ENCODE data around the gene STPG2. TPM values are rescaled to one million over a fixed set of nuclear protein-coding genes. Genes with fewer than 3 reads are reported as not detected.

The STPG2 gene
- total RNA-seq, 4 donors from 2014 or later = 0.42 TPM; not detected in 3

- Histone ChIP-seq H3K9me3 (no peaks in the 10 kb centered on the region), H3K27me3 (no peaks in the 10 kb centered on the region), H3K4me3 (no peak overlapping the region), H3K36me3 (no peaks in the 10 kb centered on the region), H3K4me1 (no peaks in the 10 kb centered on the region), H3K27ac (no peak overlapping the region)
- in situ Hi-C loops (cut with MboI; ENCODE audit: low sequenced_read_pairs in 4 of 4) = no loop called here
- DNase-seq (no peak), ATAC-seq (no peak)
- intact Hi-C loops (cut with DNase I; ENCODE audit: low total_unique reads) = no loop called here
- TF ChIP-seq CTCF (IDR thresholded peaks at IDR 0.05 in 4 of 5, conservative IDR thresholded peaks at IDR 0.05 in 1 of 5) (no peak), POLR2A (IDR thresholded peaks at IDR 0.05) (no peak)
Observed at GRCh38 chr4:98046665-98047064, 96.6 kb downstream of the STPG2 start.

- no peak overlapping the region for H3K4me3 ChIP-seq
- intact Hi-C loops (cut with DNase I; ENCODE audit: low total_unique reads) (no loop called here), in situ Hi-C loops (cut with MboI; ENCODE audit: low sequenced_read_pairs in 4 of 4) (no loop called here)
- no peaks in the 10 kb centered on the region for H3K36me3 ChIP-seq
- H3K9me3 ChIP-seq = no peaks in the 10 kb centered on the region
- DNase-seq (no peak), ATAC-seq (no peak)
- no peaks in the 10 kb centered on the region for H3K4me1 ChIP-seq
- H3K27ac ChIP-seq = no peak overlapping the region
- H3K27me3 ChIP-seq = no peaks in the 10 kb centered on the region
- TF ChIP-seq POLR2A (IDR thresholded peaks at IDR 0.05) (no peak), CTCF (IDR thresholded peaks at IDR 0.05 in 4 of 5, conservative IDR thresholded peaks at IDR 0.05 in 1 of 5) (no peak)
Observed at GRCh38 chr4:98030059-98030458, 113.2 kb downstream of the STPG2 start.

GRCh38 chr4:98027827-98028226 lies 115.4 kb downstream of the STPG2 start:
- no peak for DNase-seq
- TF ChIP-seq POLR2A (IDR thresholded peaks at IDR 0.05) = no peak
- no peak for TF ChIP-seq CTCF (IDR thresholded peaks at IDR 0.05 in 4 of 5, conservative IDR thresholded peaks at IDR 0.05 in 1 of 5)
- in situ Hi-C loops (cut with MboI; ENCODE audit: low sequenced_read_pairs in 4 of 4) (no loop called here), intact Hi-C loops (cut with DNase I; ENCODE audit: low total_unique reads) (no loop called here)
- H3K4me3 ChIP-seq = no peak overlapping the region
- ATAC-seq = no peak
- no peaks in the 10 kb centered on the region for H3K36me3 ChIP-seq
- H3K4me1 ChIP-seq = no peaks in the 10 kb centered on the region
- no peaks in the 10 kb centered on the region for H3K27me3 ChIP-seq
- no peaks in the 10 kb centered on the region for H3K9me3 ChIP-seq
- no peak overlapping the region for H3K27ac ChIP-seq

- no peak overlapping the region for H3K27ac ChIP-seq
- H3K27me3 ChIP-seq = no peaks in the 10 kb centered on the region
- DNase-seq (no peak), ATAC-seq (no peak)
- in situ Hi-C loops (cut with MboI; ENCODE audit: low sequenced_read_pairs in 4 of 4) = no loop called here
- no peaks in the 10 kb centered on the region for H3K9me3 ChIP-seq
- H3K4me1 ChIP-seq = no peaks in the 10 kb centered on the region
- intact Hi-C loops (cut with DNase I; ENCODE audit: low total_unique reads) = no loop called here
- no peak for TF ChIP-seq POLR2A (IDR thresholded peaks at IDR 0.05)
- no peak for TF ChIP-seq CTCF (IDR thresholded peaks at IDR 0.05 in 4 of 5, conservative IDR thresholded peaks at IDR 0.05 in 1 of 5)
- no peak overlapping the region for H3K4me3 ChIP-seq
- H3K36me3 ChIP-seq = no peaks in the 10 kb centered on the region
Observed at GRCh38 chr4:98026362-98026761, 116.9 kb downstream of the STPG2 start.

- DNase-seq = no peak
- H3K4me1 ChIP-seq = no peaks in the 10 kb centered on the region
- in situ Hi-C loops (cut with MboI; ENCODE audit: low sequenced_read_pairs in 4 of 4) (no loop called here), intact Hi-C loops (cut with DNase I; ENCODE audit: low total_unique reads) (no loop called here)
- H3K27ac ChIP-seq = no peak overlapping the region
- no peaks in the 10 kb centered on the region for H3K9me3 ChIP-seq
- no peak for ATAC-seq
- TF ChIP-seq POLR2A (IDR thresholded peaks at IDR 0.05) (no peak), CTCF (IDR thresholded peaks at IDR 0.05 in 4 of 5, conservative IDR thresholded peaks at IDR 0.05 in 1 of 5) (no peak)
- H3K36me3 ChIP-seq = no peaks in the 10 kb centered on the region
- no peaks in the 10 kb centered on the region for H3K27me3 ChIP-seq
- no peak overlapping the region for H3K4me3 ChIP-seq
Observed at GRCh38 chr4:98006814-98007412, 136.4 kb downstream of the STPG2 start.
